ENCODE data around the gene TM9SF1. TPM values are rescaled to one million over a fixed set of nuclear protein-coding genes. Genes with fewer than 3 reads are reported as not detected.

TM9SF1 gene
- total and polyA plus RNA-seq, 9 of the 15 experiments (the other 6 are each of a cell fraction or from before 2014, with no cell fraction given) = 5.3 to 20.3 (median 11.8) TPM

GRCh38 chr14:24195186-24196070, at the start of gene TM9SF1 (continued):
- TF ChIP-seq AFF1 (IDR thresholded peaks at IDR 0.05; ENCODE audit: low read depth in 1 of 2, partially characterized antibody in 2 of 2) = no peak
- no peak for TF ChIP-seq MXD1 (CRISPR knock-in tag; IDR thresholded peaks at IDR 0.05; ENCODE audit: borderline replicate concordance, poor library complexity, severe bottlenecking)
- TF ChIP-seq SAP30 (IDR thresholded peaks at IDR 0.05; ENCODE audit: borderline replicate concordance, insufficient read depth, low read depth, low read length, poor library complexity, severe bottlenecking) = peak; percentile 48
- TF ChIP-seq ZNF318 (IDR thresholded peaks at IDR 0.05; ENCODE audit: borderline replicate concordance in 1 of 2, low read depth in 1 of 2) = no peak
- TF ChIP-seq ARID4B (CRISPR knock-in tag; IDR thresholded peaks at IDR 0.05) = peak; percentile 81; the same call in 1 of the 2 replicates
